GM18508 (cell line): Measurements from ENCODE around the gene MED17.

Experiments used
- ATAC-seq: cut with Tn5 transposase; IDR thresholded peaks from one replicate; pipeline ENCODE4 v1.9.1; 2021; ENCODE audit warnings: moderate number of reproducible peaks; ENCODE audit not compliant: insufficient read depth, unreplicated experiment

The MED17 gene

GRCh38 chr11:93814966-93815633, 31.0 kb downstream of the MED17 start:
- no peak for ATAC-seq

DNA sequence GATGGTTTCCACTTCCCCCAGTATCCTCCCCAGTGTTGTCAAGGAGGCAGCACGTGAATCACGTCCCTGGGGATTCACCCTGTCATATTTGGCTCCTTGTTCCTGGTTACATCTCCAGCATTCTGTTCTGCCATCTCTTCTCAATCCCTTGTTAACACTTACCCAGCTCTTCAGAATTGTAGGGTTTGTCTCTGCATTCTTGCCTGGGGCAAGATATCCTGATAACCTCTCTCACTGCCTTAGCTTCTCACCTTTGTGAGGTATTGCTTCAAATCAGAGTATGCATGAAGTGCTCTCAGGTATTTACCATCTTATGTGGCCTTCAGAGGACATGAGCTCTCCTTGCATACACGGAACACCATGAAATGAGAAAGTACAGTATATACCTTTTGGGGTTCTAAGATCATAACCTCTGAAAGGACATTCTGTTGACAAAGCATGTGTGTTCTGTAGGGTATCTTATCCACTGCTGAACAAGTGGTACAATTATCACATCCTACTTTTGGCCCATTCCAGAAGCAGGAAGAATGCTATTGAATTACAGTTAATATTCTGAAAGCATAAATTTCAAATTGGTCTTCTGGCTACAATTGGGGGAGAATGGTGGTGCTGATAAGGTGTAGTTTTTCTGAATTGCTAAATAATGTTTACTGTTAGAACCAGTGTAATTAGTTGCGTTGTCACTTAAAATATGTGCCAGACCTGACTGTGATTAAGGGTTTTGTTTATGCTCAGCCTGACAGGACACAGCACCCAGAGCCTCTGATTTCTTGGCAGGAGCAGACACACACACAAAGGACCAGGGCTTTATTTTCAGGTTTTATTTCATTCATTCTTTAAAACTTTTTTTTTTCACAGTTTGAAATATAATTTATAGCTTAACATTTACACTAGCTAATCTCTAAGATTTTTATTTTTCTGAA, 33.6 kb downstream of the MED17 start:
- ATAC-seq: no peak

GRCh38 chr11:93819966-93820695, 36.0 kb downstream of the MED17 start:
- ATAC-seq: no peak

- no peak for ATAC-seq
These were observed 36.8 kb downstream of the MED17 start for GRCh38 chr11:93820847-93821246.

DNA sequence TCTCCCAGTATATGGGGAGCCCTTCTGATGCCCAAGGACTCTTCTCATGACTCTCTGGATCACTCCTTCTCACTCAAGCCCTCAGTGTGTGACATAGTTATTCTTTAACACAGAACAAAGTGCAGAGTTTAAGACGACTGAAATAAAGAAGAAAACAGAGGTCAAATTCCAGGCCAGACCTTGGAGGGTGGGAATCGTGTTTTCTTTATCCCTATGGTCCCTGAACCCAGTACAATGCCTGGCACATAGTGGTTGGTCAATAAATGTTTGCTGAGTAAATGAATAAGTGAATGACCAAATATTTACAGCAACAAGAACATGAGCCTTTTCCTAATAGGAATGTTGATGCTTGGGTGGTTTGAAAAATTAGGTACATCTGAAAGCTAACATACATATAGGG, 37.5 kb downstream of the MED17 start:
- ATAC-seq: no peak

- ATAC-seq: no peak
These were observed 38.3 kb downstream of the MED17 start for GRCh38 chr11:93822359-93822758.

DNA sequence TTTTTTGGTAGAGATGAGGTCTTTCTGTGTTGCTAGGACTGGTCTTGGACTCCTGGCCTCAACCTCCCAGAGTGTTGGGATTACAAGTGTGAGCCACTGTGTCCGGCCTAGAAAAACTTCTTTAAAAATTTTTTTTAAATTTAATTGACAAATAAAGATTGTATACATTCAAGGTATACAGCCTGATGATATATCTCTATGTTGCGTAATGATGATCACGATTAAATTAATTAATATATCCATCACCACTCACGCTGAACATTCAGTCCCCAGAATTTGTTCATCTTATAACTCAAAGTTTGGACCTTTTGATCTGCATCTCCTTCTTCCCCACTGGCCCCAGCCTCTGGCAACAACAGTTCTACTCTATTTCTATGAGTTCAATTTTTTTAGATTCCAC, 39.1 kb downstream of the MED17 start:
- no peak for ATAC-seq

- ATAC-seq: no peak
These were observed 43.3 kb downstream of the MED17 start for GRCh38 chr11:93827363-93827762.

- ATAC-seq: no peak
These were observed 45.5 kb downstream of the MED17 start for GRCh38 chr11:93829598-93829997.

DNA sequence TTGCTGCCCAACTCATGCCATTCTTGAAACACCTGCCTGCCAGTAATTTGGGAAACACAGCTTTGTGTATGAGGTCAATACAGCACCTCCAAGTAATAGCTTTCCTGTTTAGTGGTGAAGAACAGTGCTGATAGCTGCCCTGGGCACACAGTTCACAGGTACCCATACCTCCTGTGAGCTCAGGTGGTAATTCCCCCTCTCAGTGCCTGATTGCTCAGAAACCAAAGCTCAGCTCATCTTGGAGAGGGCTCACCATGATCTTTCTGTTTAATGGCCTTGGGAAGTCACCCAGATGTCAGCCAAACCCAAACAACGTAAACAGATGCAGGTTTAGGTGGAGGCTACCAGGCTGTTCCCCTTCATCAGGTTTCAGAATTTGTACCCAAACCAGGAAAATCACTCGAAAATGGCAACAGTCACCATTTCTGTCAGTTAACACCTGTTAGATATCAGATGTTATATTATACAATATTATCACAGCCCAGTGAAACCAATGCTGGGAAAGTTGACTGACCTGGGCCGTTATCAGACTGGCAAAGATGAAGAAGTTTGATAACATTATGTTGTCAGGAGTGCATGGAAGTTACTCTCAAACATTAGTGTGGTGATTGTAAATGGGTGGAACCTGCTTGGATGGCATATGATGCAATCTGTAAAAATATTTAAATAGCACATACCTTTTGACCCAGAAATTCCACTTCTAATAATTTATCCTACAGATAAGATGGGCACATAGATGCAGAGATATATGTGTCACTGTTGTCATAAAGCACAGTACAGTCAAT, 47.5 kb downstream of the MED17 start:
- no peak for ATAC-seq

GRCh38 chr11:93832780-93833179, 48.7 kb downstream of the MED17 start:
- ATAC-seq: no peak

DNA sequence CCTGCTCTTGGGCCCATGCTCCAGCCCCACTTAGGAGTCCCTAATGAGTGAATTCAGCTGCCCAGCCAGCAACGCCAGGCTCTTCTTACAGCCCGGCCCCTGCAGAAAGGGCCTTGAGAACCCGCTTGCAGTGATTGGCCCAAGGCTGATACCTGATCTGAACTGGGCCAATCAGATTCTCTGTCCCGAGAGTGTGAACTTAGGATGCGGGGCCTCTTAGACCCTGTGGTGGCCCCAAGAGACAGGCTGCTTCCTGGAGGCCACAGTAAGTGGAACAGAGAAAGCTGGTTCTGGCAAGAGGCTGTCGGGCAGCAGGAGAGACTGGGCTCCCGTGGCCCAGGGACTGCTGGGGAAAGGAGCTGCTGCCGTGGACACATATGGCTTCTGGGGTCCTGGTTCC, 54.9 kb downstream of the MED17 start:
- ATAC-seq: no peak

DNA sequence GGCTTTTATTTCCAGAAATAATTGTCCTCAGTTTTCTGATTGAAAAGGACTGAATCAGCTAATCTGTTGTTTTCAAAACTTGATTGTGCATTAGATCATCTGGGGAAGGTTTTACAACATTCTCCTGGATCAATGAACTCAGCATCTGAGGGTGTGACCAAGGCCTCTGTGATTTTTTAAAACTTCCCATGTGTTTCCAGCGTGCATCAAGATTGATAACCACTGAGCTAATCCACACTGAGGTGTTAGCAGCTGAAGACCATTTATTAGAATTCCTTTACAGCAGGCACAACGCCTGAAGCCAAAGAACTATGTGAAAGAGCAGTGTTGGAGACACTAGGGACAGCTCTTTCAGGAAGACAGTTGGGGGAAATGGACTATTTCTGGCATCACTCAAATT, 56.1 kb downstream of the MED17 start:
- ATAC-seq: no peak

DNA sequence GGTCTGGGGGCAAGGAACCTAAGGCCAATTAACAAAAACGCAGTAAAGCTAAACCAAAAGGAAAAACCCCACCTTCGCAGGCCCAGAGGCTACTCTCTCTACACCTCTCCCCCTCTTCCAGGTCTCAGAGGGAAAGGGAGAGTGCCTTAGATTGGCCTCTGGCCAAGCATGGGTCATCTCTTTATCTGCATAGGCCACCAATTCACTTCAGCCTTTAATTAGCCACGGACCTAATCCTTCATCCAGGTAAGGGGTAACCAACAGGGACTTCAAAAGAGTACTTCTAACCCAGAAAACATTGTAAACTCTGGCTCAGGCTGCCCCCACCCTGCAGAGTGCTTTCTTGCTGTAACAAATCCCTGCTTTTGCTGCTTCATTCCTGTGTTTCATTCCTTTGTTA, 56.9 kb downstream of the MED17 start:
- ATAC-seq: no peak

DNA sequence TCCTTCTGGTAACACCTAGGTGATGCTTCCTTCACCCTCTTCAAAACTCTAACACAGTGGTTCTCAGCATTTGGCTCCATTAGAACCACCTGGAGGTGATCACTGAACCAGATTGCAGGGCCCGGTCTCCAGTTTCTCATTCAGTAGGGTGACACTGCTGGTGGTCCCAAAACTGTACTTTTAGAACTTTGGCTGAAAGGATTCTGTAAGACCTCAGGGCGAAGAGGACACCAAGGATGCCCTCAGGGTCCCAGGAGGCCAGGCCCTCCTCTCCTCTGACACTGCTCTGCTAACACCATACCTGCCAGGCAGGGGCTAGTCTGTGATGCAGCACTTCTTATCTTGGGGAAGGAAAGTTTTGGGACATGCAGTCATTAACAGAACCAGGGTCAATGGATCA, 57.4 kb downstream of the MED17 start:
- no peak for ATAC-seq

DNA sequence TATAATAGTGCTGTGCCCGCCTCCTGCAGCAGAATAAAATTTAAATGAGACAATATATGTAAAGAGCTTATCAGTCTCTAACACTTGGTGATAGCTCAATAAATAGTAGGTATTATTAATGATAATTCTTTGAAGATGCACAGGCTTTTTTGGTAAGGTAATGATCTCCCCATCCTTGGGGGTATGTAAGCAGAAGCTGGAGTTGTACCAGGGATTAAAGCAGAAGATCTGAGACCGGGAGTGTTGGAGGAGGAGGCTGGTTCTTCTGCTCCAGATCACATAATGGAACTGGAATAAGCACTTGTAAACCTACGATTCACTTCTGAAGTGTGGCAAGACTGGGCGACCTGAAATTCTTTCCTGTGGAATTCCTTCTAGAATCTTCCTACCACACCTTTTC, 58.0 kb downstream of the MED17 start:
- ATAC-seq: no peak

GRCh38 chr11:93842461-93842860, 58.4 kb downstream of the MED17 start:
- ATAC-seq: no peak

DNA sequence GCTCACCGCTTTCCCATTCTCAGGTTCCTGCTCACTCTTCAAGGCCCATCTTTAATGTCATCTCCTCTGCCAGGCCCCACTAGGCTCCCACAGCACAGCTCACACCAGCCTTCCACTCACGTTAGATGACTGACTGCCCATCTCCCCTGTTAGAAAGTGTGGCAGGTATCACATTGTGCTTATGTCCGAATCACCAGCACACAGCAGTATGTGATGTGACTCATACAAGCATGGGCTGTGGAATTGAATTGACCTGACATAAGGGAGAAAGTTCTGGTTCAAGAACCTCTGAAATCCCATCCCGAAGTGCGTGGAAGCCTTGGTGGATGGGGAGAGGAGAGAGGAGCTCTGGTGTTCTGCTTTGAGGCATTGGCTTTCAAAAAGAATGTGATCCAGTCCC, 59.8 kb downstream of the MED17 start:
- no peak for ATAC-seq

- ATAC-seq: no peak
These were observed 60.5 kb downstream of the MED17 start for GRCh38 chr11:93844568-93844967.
